GM06990 (cell line): ENCODE measurements around the gene CYB561.

Experiments used
- DNase-seq: peaks from one replicate; pipeline ENCODE4 v3.0.0-alpha.2; 2011; ENCODE audit not compliant: insufficient read length; ENCODE audit errors: extremely low read depth
- H3K27me3 ChIP-seq: replicated peaks from 2 replicates; pipeline ENCODE4 v1.6.0; 2011; ENCODE audit warnings: low read length; ENCODE audit not compliant: control insufficient read depth, insufficient read depth
- H3K36me3 ChIP-seq: 2 replicates; pipeline ENCODE4 v1.5.1; 2011; ENCODE audit warnings: low read length; ENCODE audit not compliant: control insufficient read depth, insufficient read depth
- H3K4me3 ChIP-seq: replicated peaks from 2 replicates; pipeline ENCODE4 v1.5.1; 2011; ENCODE audit warnings: low read depth, mild to moderate bottlenecking, control low read depth, low read length
- CTCF ChIP-seq: IDR thresholded peaks from 2 replicates; pipeline ENCODE4 v1.5.1; 2011; ENCODE audit warnings: low read length, control low read depth, mild to moderate bottlenecking, inconsistent platforms; ENCODE audit not compliant: insufficient read depth, poor library complexity, severe bottlenecking

CYB561 gene

DNA sequence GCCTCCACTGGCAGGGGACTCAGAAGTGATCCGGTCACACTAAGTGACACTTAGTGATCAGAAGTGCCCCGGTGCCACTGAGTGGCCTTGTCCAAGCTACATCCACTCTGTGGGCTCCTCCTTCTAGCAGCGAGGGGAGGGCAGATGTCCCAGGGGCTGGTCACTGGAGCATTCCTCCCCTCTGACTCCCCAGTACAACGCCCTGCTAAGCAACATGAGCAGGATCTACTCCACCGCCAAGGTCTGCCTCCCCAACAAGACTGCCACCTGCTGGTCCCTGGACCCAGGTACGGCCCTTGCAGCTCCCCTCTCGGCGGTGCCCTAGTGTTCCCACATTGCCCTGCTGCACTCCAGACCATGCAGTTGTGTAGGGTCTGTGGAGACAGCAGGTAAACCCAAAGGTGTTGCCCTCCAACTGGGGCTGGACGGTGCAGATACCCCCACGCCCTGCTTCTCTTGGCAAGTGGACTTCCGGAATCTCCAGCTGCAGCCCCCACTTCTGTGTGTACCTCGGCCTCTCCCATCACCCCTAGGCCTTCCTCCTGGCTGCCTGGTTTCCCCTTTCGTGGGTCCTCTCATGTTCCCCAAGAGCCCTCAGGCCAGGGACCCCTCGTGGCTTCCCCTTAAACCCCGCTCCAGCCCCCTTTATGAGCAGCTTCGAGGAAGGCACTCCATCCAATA lies 32.8 kb upstream of the CYB561 start:
- no peak overlapping the region for H3K4me3 ChIP-seq
- peak; percentile 95 for TF ChIP-seq CTCF
- H3K36me3 ChIP-seq = no peaks in the 10 kb centered on the region
- peaks cover 3% of the 10 kb centered on the region for H3K27me3 ChIP-seq
- DNase-seq = peak; percentile 63

DNA sequence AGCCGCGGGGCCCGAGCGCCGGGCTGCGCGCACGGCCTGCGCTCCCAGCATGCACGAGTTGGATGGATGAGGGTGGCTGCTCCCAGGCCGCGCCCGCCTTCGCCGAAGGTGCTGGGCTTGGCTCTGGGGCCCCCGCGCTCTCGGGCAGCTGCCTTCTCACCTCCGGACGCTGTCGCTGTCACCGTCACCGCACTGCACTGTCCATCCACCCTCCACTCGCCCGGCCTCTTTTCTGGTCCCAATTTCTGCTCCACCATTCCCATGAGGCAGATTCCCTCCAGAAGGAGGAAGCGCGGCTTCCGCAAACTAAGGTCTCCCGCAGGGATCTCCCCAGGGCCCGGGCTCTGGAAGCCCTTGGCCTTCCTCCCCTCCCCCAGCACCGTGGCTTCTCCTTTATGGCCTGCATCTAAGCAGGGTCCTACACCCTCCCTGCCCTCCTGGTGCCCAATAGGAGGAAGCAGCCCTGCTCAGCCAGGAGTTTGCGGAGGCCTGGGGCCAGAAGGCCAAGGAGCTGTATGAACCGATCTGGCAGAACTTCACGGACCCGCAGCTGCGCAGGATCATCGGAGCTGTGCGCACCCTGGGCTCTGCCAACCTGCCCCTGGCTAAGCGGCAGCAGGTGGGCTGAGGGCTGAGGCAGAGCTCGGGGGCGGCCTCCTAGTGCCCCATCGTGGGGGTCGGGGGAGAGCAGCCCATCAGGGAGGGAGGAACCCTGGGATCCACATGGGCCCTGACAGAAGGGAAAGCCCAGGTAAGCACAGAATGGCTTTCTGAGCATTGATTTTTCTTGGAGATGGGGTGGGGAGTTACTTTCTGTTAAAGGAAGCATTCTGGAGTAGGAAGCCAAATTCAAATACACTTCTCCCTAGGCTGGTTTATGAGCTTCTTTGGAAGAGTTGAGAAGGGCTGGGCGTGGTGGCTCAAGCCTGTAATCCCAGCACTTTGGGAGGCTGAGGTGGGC lies 31.7 kb upstream of the CYB561 start:
- no peaks in the 10 kb centered on the region for H3K36me3 ChIP-seq
- H3K27me3 ChIP-seq = peaks cover 3% of the 10 kb centered on the region
- H3K4me3 ChIP-seq = peak overlapping the region; percentile 20
- TF ChIP-seq CTCF = no peak
- DNase-seq = no peak

GRCh38 chr17:63476854-63477479 lies 30.9 kb upstream of the CYB561 start, which contains the start of gene ACE:
Gene ACE (plus strand): TSS chr17:63477061. CDS start chr17:63477095, 34 bp downstream.
- TF ChIP-seq CTCF = no peak
- Histone ChIP-seq H3K4me3 (peak within 1 kb of the TSS; percentile 44), H3K27me3 (peaks cover 3% of the 10 kb centered on the region), H3K36me3 (no peaks in the 10 kb centered on the region)
- DNase-seq = peak; percentile 39

DNA sequence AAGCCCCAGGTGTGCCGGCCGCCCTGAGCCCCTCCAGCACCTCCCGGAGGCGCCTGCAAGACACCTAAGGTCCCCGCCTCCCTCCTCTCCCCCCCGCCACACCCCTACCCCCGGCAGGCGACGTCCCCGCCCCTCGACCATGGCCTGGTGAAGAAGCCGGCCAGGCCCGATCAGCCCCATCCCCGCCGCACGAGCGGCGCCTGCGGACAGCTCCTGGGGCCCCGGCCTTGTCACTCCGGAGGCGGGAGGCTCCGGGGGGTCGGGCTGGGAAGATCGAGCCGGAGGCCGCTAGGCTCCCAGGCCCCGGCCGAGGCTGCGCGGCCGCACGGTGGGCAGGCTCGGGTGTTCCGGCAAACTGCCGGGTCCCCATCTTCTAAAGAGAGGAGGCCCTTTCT lies 30.4 kb upstream of the CYB561 start:
- H3K36me3 ChIP-seq = no peaks in the 10 kb centered on the region
- DNase-seq = no peak
- TF ChIP-seq CTCF = no peak
- H3K4me3 ChIP-seq = peak overlapping the region; percentile 11
- peaks cover 3% of the 10 kb centered on the region for H3K27me3 ChIP-seq

DNA sequence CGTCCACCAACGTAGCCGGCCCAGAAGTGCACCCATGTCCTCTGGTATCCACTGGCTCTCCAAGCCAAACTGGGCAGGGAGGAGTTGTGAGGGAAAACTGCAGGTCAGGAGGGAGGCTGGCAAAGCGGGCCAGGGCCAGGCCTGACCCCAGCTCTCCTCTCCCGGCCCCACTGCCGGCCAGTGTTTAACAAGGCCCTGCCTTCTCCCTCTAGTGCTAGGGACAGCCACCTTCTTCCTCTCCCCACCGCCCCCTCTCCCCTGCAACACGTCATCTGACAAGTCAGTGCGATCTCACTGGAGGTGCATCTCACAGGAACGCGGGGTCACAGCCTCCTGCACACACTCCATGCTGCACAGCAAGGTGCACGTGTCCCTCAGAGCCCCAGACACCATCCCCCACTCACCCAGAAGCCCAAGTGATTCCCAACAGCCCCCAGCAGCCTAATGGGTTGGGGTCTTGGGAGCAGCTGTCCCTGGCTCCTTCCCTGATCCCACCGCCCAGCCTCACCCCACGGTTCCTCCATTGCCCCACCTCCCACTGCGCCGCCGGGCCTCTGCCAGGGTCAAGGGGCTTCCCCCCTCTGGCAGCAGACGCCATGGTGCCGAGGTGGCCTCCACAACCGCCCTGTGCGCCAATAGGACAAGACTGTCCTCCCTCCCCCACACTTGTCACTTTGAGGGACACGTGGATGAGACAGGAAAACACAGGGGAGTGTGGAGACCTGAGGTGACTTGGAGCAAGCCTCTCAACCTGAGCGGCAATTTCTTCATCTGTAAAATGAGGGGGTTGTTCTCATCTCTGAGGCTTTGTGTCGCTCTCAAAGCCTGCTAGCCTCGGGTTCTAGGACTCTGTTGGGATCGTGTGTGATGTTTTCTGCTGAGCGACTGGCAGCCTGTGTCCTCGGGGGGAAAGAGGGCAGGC lies 29.6 kb upstream of the CYB561 start:
- no peak for TF ChIP-seq CTCF
- no peaks in the 10 kb centered on the region for H3K36me3 ChIP-seq
- no peak for DNase-seq
- H3K27me3 ChIP-seq = peaks cover 3% of the 10 kb centered on the region
- no peak overlapping the region for H3K4me3 ChIP-seq
